ES-I3 (cell line): Measurements from ENCODE around the gene HECTD3.
"Not testable (repeated sequence)": the region's sequence is repeated elsewhere in the genome, so short reads cannot be mapped to it uniquely, and the experiment has no call there.

ENCODE experiments used
- H3K36me3 ChIP-seq: 2 replicates; pipeline ENCODE4 v1.6.1; 2013; ENCODE audit warnings: mild to moderate bottlenecking, low read length, control low read depth, moderate library complexity; ENCODE audit not compliant: insufficient read depth
- H3K4me1 ChIP-seq: 2 replicates; pipeline ENCODE4 v1.6.1; 2013; ENCODE audit warnings: mild to moderate bottlenecking, control low read depth, low read length; ENCODE audit not compliant: insufficient read depth
- H3K9ac ChIP-seq: 2 replicates; pipeline ENCODE4 v1.6.1; 2013; ENCODE audit warnings: low read depth, mild to moderate bottlenecking, low read length, moderate library complexity
- H3K9me3 ChIP-seq: 2 replicates; pipeline ENCODE4 v1.6.1; 2013; ENCODE audit warnings: mild to moderate bottlenecking, low read length, moderate library complexity; ENCODE audit not compliant: control insufficient read depth, insufficient read depth

The HECTD3 gene

DNA sequence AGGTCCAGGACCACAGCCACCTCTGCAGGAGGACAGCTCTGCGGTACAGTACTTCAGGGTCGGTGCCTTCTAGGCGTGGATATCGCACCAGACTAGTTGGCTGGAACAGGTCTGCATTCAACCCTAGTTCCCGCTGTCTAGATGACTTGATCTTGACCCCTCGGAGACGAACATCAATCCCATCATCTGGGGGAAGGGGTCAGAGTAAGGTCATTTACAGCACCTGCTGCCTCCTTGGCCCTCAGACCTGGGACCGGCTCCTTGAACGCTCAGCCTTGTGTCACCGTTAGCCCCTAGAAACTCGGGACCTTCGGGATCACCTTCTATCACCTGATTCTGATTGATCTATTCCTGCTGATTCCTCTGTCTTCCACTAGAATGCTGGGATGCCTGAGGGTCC lies 2.6 kb downstream of the HECTD3 start:
- no peak overlapping the region for H3K9ac ChIP-seq
- H3K36me3 ChIP-seq = no peaks in the 10 kb centered on the region; the same call in none of the 2 replicates
- H3K9me3 ChIP-seq = no peaks in the 10 kb centered on the region; the same call in 1 of the 2 replicates
- H3K4me1 ChIP-seq = peaks cover 11% of the 10 kb centered on the region

DNA sequence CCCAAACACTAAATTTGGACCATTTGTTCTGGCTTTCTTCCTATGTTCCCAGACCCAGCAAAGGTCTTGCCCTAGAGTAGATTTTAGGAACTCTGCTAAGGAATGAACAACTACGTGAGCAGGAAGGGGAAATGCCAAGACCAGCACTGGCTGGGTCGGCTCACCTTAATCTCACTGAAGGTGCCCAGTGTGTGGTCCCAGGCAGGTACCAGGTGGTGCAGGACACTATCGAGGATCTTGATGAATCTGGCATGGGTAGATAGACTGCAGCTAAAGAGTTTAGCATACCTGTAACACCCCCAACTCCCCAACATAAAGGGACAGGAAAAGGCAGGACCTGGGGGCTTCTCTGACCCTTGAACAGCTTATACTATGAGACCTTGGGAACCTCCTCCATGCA lies 3.0 kb downstream of the HECTD3 start:
- H3K36me3 ChIP-seq = no peaks in the 10 kb centered on the region; the same call in none of the 2 replicates
- H3K4me1 ChIP-seq = peaks cover 6% of the 10 kb centered on the region
- H3K9me3 ChIP-seq = no peaks in the 10 kb centered on the region; the same call in 1 of the 2 replicates
- no peak overlapping the region for H3K9ac ChIP-seq

DNA sequence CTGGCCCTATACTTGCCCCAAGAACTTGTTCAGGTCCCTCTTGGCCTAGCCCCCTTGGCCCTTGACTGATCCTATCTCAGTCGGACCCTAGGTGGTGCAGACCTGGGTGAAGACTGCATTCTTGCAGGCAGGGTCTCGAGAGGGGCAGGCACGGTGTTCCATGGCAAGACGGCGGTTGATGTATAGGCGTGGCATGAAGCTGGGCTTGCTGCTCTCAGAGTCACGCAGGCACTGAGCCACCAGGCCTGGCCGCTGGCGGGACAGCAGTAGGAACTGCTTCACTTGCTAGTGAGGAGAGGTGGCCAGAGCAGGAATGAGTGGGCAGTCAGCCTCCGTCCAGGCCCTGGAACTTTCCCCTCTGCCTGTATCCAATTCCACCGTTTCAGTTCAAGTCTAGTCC lies 3.8 kb downstream of the HECTD3 start:
- no peak overlapping the region for H3K9ac ChIP-seq
- peaks cover 5% of the 10 kb centered on the region for H3K4me1 ChIP-seq
- no peaks in the 10 kb centered on the region; the same call in none of the 2 replicates for H3K36me3 ChIP-seq
- no peaks in the 10 kb centered on the region; the same call in 1 of the 2 replicates for H3K9me3 ChIP-seq

DNA sequence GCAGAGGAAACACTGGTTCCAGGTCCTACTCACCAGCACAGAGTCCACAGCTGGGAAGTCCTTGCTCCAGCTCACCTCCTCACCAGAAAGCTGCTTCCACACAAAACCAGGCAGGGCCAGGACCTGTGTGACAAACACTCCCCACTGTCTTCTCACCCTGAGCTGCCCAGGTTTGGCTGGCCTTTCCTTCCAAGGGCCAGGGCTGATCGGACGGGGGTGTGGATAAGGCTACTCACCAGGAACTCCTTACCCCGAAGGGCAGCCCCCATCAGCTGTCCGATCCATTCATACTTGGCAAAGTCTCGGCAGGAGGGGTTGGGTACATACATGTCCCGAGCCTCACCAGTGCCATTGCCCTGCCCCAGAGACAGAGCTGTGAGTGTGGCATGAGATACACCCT lies 5.4 kb downstream of the HECTD3 start:
- Histone ChIP-seq H3K4me1 (peaks cover 4% of the 10 kb centered on the region; the same call in 1 of the 2 replicates), H3K36me3 (no peaks in the 10 kb centered on the region; the same call in none of the 2 replicates), H3K9ac (no peak overlapping the region), H3K9me3 (no peaks in the 10 kb centered on the region; the same call in 1 of the 2 replicates)

DNA sequence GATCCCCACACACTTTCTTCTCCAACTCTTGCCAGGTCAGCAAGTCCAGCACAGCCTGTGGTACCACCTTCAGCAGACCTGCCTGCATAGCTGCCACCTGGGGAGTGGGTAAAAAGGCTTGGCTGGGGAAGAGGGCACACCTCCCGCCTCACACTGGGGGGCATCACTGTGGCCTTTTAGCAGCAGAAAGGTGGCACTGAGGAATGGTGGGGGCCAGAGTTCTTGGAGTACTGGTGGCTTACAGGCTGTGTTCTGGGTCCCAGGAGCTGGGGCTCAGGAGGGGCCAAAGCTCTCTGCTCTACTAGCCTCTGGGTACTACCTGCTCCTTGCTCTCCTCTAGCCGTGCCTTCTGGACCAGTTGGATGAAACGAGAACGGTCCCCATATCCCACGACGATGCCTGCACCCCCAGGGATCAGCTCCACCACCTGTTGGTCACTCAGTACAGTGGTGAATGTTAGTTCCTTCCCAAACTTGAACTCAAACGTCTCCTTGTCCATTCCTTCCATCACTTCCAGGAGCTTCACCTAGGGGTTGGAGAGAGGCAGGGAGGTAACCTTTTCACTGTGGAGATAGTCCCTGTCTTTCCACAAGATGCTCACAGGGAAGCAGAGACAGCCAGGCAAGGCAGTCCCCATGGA lies 6.7 kb downstream of the HECTD3 start:
- no peaks in the 10 kb centered on the region; the same call in none of the 2 replicates for H3K36me3 ChIP-seq
- H3K9ac ChIP-seq = no peak overlapping the region
- no peaks in the 10 kb centered on the region for H3K9me3 ChIP-seq
- H3K4me1 ChIP-seq = peaks cover 10% of the 10 kb centered on the region; the same call in 1 of the 2 replicates

DNA sequence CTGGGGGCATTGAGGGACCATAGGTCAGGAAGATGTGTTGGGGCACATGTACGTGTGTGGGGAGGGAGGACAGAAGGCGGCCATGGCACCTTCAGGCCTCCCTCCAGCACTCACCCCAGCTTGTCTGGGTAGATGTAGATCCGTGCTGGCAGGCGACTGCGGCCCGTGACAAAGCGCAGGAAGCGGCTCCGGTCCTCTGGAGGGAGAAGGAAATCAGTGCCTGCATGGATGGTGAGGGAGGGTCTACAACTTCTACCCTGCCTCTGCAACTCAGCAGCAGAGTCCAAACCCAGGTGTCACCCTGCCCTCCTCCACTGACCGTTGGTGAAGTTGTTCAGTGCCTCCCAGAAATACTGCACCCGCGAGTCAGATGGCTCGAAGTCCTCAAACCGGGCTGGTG lies 7.4 kb downstream of the HECTD3 start:
- no peak overlapping the region for H3K9ac ChIP-seq
- no peaks in the 10 kb centered on the region for H3K9me3 ChIP-seq
- H3K36me3 ChIP-seq = no peaks in the 10 kb centered on the region; the same call in none of the 2 replicates
- H3K4me1 ChIP-seq = peaks cover 10% of the 10 kb centered on the region; the same call in 1 of the 2 replicates

DNA sequence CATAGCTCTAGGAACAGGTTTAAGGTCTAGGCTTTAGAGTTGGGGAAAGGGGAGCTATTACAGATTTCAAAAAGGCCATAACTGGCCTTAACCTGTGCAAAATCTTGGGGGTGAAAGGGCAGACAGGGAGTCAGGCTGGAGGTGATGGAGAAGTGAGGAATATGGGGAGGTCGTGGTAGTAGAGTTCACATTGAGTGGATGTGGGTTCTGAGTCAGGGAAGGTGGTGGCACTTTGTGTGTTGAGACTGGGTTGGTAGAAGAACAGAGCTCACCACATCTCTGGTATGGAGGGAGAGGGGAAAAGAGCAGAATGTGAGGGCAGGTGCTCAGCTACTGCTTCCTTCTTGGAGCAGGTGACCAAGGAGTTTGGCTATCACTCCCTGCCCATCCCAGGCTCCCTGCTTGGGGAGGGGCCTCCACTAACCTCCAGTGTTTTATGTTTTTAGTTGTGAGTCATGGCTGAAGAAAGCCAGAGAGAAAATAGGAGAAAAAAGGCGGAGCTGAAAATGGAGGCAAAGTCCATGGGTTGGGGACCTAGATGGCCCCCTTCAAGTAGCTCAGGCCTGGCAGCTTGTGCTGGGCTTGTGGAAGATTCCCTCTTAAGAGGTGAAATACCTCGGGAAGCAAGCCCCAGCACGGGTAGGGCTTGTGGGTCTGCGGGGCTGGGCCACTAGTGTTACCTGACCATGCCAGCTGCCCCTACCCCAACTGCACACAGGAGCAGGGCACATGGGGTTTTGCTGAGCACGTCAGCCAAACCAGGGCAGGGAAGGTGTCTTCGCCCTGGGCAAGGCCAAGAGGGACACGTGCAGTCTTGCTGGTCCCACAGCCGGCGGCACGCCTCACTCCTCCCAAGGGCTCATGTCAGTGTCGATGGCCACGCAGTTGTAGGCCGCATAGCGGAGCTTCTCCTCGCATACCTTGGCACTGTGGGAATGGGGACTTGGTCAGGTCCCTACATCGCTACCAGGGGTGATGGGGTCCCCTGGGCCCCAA lies 8.2 kb downstream of the HECTD3 start:
- H3K4me1 ChIP-seq = peaks cover 10% of the 10 kb centered on the region; the same call in 1 of the 2 replicates
- no peaks in the 10 kb centered on the region; the same call in 1 of the 2 replicates for H3K36me3 ChIP-seq

DNA sequence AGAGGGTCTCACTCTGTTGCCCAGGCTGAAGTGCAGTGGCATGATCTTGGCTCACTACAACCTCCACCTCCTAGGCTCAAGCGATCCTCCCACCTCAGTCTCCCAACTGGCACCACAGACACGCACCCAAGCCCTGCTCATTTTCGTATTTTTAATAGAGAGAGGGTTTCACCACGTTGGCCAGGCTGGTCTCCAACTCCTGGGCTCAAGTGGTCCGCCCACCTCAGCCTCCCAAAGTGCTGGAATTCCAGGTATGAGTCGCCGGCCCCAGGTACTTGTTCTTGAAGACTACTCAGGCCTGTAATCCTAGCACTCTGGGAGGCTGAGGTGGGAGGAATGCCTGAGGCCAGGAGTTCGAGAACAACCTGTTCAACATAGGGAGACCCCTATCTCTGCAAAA lies 9.5 kb downstream of the HECTD3 start:
- not testable (repeated sequence) for H3K4me1 ChIP-seq, H3K9me3 ChIP-seq, H3K36me3 ChIP-seq, H3K9ac ChIP-seq

More for the DNA sequence above, 8.2 kb downstream of the HECTD3 start:
- no peaks in the 10 kb centered on the region for H3K9me3 ChIP-seq
- no peak overlapping the region for H3K9ac ChIP-seq

DNA sequence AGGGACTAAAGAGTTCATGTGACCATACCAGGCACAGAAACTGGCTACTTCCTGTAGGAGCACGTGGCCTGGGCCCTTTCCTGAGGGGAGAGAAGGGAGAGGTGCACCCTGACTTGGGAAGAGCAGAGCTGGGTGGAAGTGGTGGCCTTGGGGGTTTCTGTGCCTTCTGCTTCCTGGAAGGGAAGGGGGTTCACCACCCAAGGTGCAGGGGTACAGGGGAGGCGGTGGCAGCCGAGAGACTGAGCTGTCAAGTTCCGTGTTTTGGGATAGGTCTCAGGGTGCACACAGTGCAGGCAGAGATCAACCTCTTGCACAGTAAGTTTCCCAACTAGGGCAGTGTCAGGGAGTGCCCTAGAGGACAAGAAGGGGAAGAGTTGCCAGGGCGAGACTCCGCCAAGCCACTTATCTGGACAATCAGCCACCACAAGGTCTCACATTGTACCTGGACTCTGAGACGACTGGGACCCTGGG lies 10.1 kb downstream of the HECTD3 start:
- H3K4me1 ChIP-seq = peaks cover 10% of the 10 kb centered on the region; the same call in 1 of the 2 replicates
- H3K9me3 ChIP-seq = no peaks in the 10 kb centered on the region
- H3K36me3 ChIP-seq = no peaks in the 10 kb centered on the region; the same call in 1 of the 2 replicates
- no peak overlapping the region for H3K9ac ChIP-seq

DNA sequence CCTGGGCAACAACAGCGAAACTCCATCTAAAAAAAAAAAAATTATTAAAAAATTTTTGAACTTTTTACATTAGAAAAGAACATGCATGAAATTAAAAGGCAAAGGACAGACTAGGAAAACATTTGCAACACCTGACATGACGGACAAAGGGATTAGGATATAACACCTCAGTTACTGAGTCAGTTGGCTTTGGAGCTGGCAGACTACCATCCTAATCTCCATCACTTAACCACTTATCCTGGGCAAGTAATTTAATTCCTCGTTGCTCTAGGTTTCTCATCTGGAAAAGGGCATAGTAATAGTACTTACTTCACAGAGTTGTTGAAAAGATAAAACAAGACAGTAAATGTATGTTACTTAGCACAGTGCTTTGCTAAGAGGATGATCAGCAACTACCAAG lies 11.9 kb downstream of the HECTD3 start:
- Histone ChIP-seq H3K9me3 (no peaks in the 10 kb centered on the region), H3K9ac (no peak overlapping the region), H3K4me1 (peaks cover 10% of the 10 kb centered on the region; the same call in 1 of the 2 replicates), H3K36me3 (no peaks in the 10 kb centered on the region; the same call in 1 of the 2 replicates)

DNA sequence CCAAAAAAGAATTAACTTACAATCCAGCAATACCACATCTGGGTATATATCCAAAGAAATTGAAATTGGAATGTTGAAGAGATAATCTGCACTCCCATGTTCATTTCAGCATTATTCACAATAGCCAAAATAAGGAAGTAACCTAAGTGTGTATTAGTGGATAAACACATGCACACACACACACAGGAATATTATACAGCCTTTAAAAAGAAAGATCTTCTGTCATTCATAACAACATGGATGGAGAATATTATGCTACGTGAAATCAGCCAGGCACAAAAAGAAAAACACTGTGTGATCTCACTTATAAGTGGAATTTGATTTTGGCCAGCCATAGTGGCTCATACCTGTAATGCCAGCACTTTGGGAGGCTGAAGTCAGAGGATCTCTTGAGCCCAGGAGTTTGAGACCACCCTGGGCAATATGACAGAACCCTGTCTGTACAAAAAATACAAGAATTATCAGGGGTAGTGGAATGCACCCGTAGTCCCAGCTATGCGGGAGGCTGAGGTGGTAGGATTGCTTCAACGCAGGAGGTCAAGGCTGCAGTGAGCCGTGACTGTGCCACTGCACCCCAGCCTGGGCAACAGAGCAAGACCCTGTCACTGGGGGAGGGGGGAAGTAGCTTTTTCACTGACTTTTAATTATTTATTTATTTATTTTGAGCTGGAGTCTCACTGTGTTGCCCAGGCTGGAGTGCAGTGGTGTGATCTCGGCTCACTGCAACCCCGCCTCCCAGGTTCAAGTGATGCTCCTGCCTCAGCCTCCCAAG lies 15.5 kb downstream of the HECTD3 start:
- Histone ChIP-seq H3K36me3 (no peaks in the 10 kb centered on the region), H3K9me3 (no peaks in the 10 kb centered on the region), H3K9ac (no peak overlapping the region)

DNA sequence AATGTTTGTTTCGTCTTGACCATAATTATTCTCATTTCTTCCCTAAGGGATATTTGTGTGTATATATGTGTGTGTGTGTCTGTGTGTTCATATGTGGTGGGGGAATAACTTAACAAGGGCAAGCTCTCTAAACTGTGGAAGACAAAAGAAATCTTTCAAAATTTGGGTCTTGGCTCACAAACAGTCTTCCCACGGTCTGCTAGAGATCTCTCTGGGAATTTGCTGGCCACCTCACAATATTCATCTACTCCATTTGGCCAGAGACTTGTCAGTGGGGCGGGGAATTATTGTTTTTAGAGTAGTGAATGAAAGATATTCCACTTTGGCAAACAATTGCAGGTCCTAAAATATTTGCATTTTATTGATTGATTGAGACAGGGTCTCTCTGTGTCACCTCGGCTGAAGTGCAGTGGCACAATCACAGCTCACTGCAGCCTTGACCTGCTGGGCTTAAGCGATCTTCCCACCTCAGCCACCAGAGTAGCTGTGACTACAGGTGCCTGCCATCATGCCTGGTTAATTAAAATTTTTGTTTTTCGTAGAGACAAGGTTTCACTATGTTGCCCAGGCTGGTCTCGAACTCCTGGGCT lies 16.7 kb downstream of the HECTD3 start:
- no peaks in the 10 kb centered on the region for H3K4me1 ChIP-seq
- H3K9ac ChIP-seq = no peak overlapping the region
- no peaks in the 10 kb centered on the region for H3K9me3 ChIP-seq
- H3K36me3 ChIP-seq = no peaks in the 10 kb centered on the region

More for the DNA sequence above, 15.5 kb downstream of the HECTD3 start:
- peaks cover 5% of the 10 kb centered on the region; the same call in 1 of the 2 replicates for H3K4me1 ChIP-seq

DNA sequence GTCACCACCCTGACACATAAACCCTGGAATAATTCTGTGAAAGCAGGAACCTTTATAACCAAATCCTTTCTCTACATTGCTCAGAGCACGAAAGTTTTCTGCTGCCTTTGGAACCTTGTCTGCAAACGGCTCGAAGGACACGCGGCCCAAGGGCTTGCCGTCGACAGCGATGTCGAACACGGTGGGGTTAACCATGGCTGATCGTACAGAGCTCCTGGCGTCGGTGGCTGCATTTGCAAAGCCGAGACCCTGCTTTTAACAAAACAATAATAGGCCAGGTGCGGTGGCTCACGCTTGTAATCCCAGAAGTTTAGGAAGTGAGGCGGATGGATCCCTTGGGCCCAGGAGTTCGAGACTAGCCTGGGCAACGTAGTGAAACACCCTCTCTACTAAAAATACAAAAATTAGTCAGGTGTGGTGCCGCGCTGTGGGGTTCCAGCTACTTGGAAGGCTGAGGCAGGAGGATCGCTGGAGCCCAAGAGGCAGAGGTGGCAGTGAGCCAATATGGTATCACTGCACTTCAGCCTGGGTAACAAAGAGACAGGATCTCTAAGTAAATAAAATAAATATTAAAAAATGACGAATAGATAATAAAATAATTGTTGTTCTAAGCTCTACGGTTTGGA lies 22.5 kb downstream of the HECTD3 start:
- Histone ChIP-seq H3K4me1 (0 out of 2 replicates have a peak, but pooled peaks cover 7% of the 10 kb centered on the region), H3K9me3 (no peaks in the 10 kb centered on the region), H3K9ac (no peak overlapping the region), H3K36me3 (no peaks in the 10 kb centered on the region)
